OCI-LY1 (cell line): ENCODE measurements around the gene GNAI2.

ENCODE experiments used
- H2AFZ ChIP-seq: fragments of 200-600 bp; sonication (generic), shearing (Covaris generic); 2 replicates; pipeline ENCODE4 v1.6.0; 2014; ENCODE audit warnings: antibody characterized with exemption, mild to moderate bottlenecking, low read length
- H3F3A ChIP-seq: fragments of 200-600 bp; sonication (generic), shearing (Covaris generic); 2 replicates; pipeline ENCODE4 v1.6.0; 2014; ENCODE audit warnings: mild to moderate bottlenecking, antibody characterized with exemption, low read length, moderate library complexity; ENCODE audit not compliant: insufficient read depth
- H3K27ac ChIP-seq: fragments of 200-600 bp; sonication (generic); 2 replicates; pipeline ENCODE4 v1.5.1; 2014; ENCODE audit warnings: low read length, mixed run types, mild to moderate bottlenecking, low read depth; ENCODE audit not compliant: poor library complexity, severe bottlenecking
- H3K27me3 ChIP-seq: fragments of 200-600 bp; sonication (generic); 2 replicates; pipeline ENCODE4 v1.6.0; 2014; ENCODE audit warnings: antibody characterized with exemption, mild to moderate bottlenecking, low read length, moderate library complexity; ENCODE audit not compliant: insufficient read depth
- H3K36me3 ChIP-seq: fragments of 200-600 bp; sonication (generic); 2 replicates; pipeline ENCODE4 v1.6.1; 2014; ENCODE audit warnings: mild to moderate bottlenecking, antibody characterized with exemption, low read length, moderate library complexity, mixed read lengths; ENCODE audit not compliant: insufficient read depth
- H3K4me1 ChIP-seq: fragments of 200-600 bp; sonication (generic); 2 replicates; pipeline ENCODE4 v1.5.1; 2014; ENCODE audit warnings: mild to moderate bottlenecking, low read length, moderate library complexity; ENCODE audit not compliant: insufficient read depth, severe bottlenecking
- H3K4me2 ChIP-seq: fragments of 200-600 bp; sonication (generic), shearing (Covaris generic); 2 replicates; pipeline ENCODE4 v1.6.1; 2014; ENCODE audit warnings: low read length
- H3K4me3 ChIP-seq: fragments of 200-600 bp; sonication (generic); 2 replicates; pipeline ENCODE4 v1.5.1; 2014; ENCODE audit warnings: low read length, low read depth, mild to moderate bottlenecking, mixed read lengths; ENCODE audit not compliant: poor library complexity, severe bottlenecking
- H3K79me2 ChIP-seq: fragments of 200-600 bp; shearing (Covaris generic); 2 replicates; pipeline ENCODE4 v1.6.1; 2016; ENCODE audit warnings: mixed run types, low read length, mixed read lengths; ENCODE audit not compliant: insufficient read depth
- H3K9ac ChIP-seq: fragments of 200-600 bp; sonication (generic), shearing (Covaris generic); 2 replicates; pipeline ENCODE4 v1.6.1; 2014; ENCODE audit warnings: mild to moderate bottlenecking, low read length, mixed read lengths
- H3K9me2 ChIP-seq: fragments of 200-600 bp; sonication (generic), shearing (Covaris generic); 2 replicates; pipeline ENCODE4 v1.6.1; 2014; ENCODE audit warnings: low read depth, mild to moderate bottlenecking, low read length, mixed read lengths
- H3K9me3 ChIP-seq: fragments of 200-600 bp; shearing (Covaris generic); 2 replicates; pipeline ENCODE4 v1.6.1; 2014; ENCODE audit warnings: low read length, mixed read lengths
- H4K20me1 ChIP-seq: fragments of 200-600 bp; sonication (generic), shearing (Covaris generic); 2 replicates; pipeline ENCODE4 v1.6.0; 2016; ENCODE audit warnings: mild to moderate bottlenecking, low read length; ENCODE audit not compliant: insufficient read depth
- EZH2 ChIP-seq: fragments of 200-600 bp; sonication (generic), shearing (Covaris generic); IDR thresholded peaks from 2 replicates; pipeline ENCODE4 v1.8.0; 2017; ENCODE audit warnings: borderline replicate concordance, mixed run types, mild to moderate bottlenecking, antibody characterized with exemption, low read length, moderate library complexity, mixed read lengths
- TF ChIP-seq, protein P1 (sequence below): fragments of 200-600 bp; sonication (generic), shearing (Covaris generic); IDR thresholded peaks from 2 replicates; pipeline ENCODE4 v1.5.1; 2017; ENCODE audit warnings: mild to moderate bottlenecking, antibody characterized with exemption, low read length, moderate library complexity, mixed read lengths

Gene GNAI2

GRCh38 chr3:50231581-50231980, 4.4 kb upstream of the GNAI2 start:
- H3K4me1 ChIP-seq: peaks cover 35% of the 10 kb centered on the region
- H3K4me2 ChIP-seq: no peak overlapping the region

GRCh38 chr3:50232303-50232702, 3.7 kb upstream of the GNAI2 start:
- no peak overlapping the region for H3K4me2 ChIP-seq

More at GRCh38 chr3:50231581-50231980, 4.4 kb upstream of the GNAI2 start:
- Histone ChIP-seq H3K9ac (no peak overlapping the region), H3K79me2 (peaks cover 4% of the 10 kb centered on the region), H4K20me1 (no peaks in the 10 kb centered on the region), H3K9me2 (no peaks in the 10 kb centered on the region), H2AFZ (no peak overlapping the region), H3K27me3 (no peaks in the 10 kb centered on the region), H3K9me3 (no peaks in the 10 kb centered on the region), H3K27ac (no peak overlapping the region), H3F3A (no peaks in the 10 kb centered on the region), H3K36me3 (no peaks in the 10 kb centered on the region), H3K4me3 (no peak overlapping the region)
- TF ChIP-seq EZH2: no peak
- TF ChIP-seq, protein P1, sequence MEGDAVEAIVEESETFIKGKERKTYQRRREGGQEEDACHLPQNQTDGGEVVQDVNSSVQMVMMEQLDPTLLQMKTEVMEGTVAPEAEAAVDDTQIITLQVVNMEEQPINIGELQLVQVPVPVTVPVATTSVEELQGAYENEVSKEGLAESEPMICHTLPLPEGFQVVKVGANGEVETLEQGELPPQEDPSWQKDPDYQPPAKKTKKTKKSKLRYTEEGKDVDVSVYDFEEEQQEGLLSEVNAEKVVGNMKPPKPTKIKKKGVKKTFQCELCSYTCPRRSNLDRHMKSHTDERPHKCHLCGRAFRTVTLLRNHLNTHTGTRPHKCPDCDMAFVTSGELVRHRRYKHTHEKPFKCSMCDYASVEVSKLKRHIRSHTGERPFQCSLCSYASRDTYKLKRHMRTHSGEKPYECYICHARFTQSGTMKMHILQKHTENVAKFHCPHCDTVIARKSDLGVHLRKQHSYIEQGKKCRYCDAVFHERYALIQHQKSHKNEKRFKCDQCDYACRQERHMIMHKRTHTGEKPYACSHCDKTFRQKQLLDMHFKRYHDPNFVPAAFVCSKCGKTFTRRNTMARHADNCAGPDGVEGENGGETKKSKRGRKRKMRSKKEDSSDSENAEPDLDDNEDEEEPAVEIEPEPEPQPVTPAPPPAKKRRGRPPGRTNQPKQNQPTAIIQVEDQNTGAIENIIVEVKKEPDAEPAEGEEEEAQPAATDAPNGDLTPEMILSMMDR: no peak

GRCh38 chr3:50233176-50233575, 2.8 kb upstream of the GNAI2 start:
- Histone ChIP-seq H3K9me2 (no peaks in the 10 kb centered on the region), H3F3A (no peaks in the 10 kb centered on the region), H3K4me3 (no peak overlapping the region), H3K9ac (no peak overlapping the region), H3K9me3 (no peaks in the 10 kb centered on the region), H3K36me3 (no peaks in the 10 kb centered on the region), H3K79me2 (peaks cover 11% of the 10 kb centered on the region), H4K20me1 (no peaks in the 10 kb centered on the region), H3K27me3 (no peaks in the 10 kb centered on the region), H2AFZ (no peak overlapping the region), H3K27ac (no peak overlapping the region), H3K4me1 (peaks cover 27% of the 10 kb centered on the region), H3K4me2 (no peak overlapping the region)
- TF ChIP-seq EZH2: no peak
- TF ChIP-seq, protein P1: no peak

More at GRCh38 chr3:50232303-50232702, 3.7 kb upstream of the GNAI2 start:
- Histone ChIP-seq H3K9me3 (no peaks in the 10 kb centered on the region), H2AFZ (no peak overlapping the region), H4K20me1 (no peaks in the 10 kb centered on the region), H3K4me1 (peaks cover 30% of the 10 kb centered on the region), H3F3A (no peaks in the 10 kb centered on the region), H3K4me3 (no peak overlapping the region), H3K27ac (no peak overlapping the region), H3K36me3 (no peaks in the 10 kb centered on the region), H3K79me2 (peaks cover 11% of the 10 kb centered on the region), H3K9me2 (no peaks in the 10 kb centered on the region), H3K27me3 (no peaks in the 10 kb centered on the region), H3K9ac (no peak overlapping the region)
- TF ChIP-seq, protein P1: no peak
- no peak for TF ChIP-seq EZH2
